Esophagus (tissue), 2 donors: ENCODE data around the gene PPP1CC. TPM values are rescaled to one million over a fixed set of nuclear protein-coding genes. Genes with fewer than 3 reads are reported as not detected.

Experiments
- polyA plus RNA-seq, 2 donors: library from polyadenylated mRNA; stranded (reverse); fragments of 200-250 nt; gene quantifications; one replicate each; pipeline ENCODE4 v1.2.3, GENCODE V29; 2013
- donor health status: healthy with polysubstance abuse.
- donor health status: Bipolar disorder and iron deficiency.

The PPP1CC gene
- polyA plus RNA-seq, 2 donors, result 63.2 to 65.3 TPM

Other genes starting within 250 kb of the PPP1CC start
- 100 to 1,000 TPM; 161 to 188 TPM for gene VPS29, start 240.8 kb downstream of the PPP1CC start, polyA plus RNA-seq
- under 1 TPM; 0.20 to 0.28 TPM for gene RAD9B, start 240.6 kb downstream of the PPP1CC start, polyA plus RNA-seq
- gene PPTC7, start 159.6 kb downstream of the PPP1CC start, polyA plus RNA-seq, result 1 to 10 TPM; 4.7 to 9.4 TPM
- gene TCTN1, start 128.8 kb downstream of the PPP1CC start, polyA plus RNA-seq, result 10 to 100 TPM in 1 of 2 donors, 1 to 10 TPM in 1; 9.2 to 14.7 TPM
- gene HVCN1, start 53.8 kb downstream of the PPP1CC start, polyA plus RNA-seq, result 1 to 10 TPM; 1.3 to 1.4 TPM
- gene CCDC63, start 104.1 kb upstream of the PPP1CC start, polyA plus RNA-seq, result not detected
- gene MYL2, start 177.7 kb upstream of the PPP1CC start, polyA plus RNA-seq, result 1 to 10 TPM in 1 of 2 donors, under 1 TPM in 1; 0.92 to 4.0 TPM